Hepatocyte (in vitro differentiated cells): ENCODE data around the gene IL17RC. TPM values are rescaled to one million over a fixed set of nuclear protein-coding genes. Genes with fewer than 3 reads are reported as not detected.
A peak's percentile ranks its signal among the peaks of the same experiment; 100 is the strongest.

Experiments used
- DNase-seq: peaks from one replicate; pipeline ENCODE4 v3.0.0-alpha.2; 2016; ENCODE audit warnings: low spot score
- H2AFZ ChIP-seq: fragments of 200-600 bp; sonication (generic); 2 replicates; pipeline ENCODE4 v1.6.0; 2016; ENCODE audit warnings: antibody characterized with exemption, mild to moderate bottlenecking
- H3K27ac ChIP-seq: fragments of 200-600 bp; sonication (generic); 2 replicates; pipeline ENCODE4 v1.5.1; 2016; ENCODE audit warnings: mild to moderate bottlenecking
- H3K27me3 ChIP-seq: fragments of 200-600 bp; sonication (generic); 2 replicates; pipeline ENCODE4 v1.6.1; 2016
- H3K36me3 ChIP-seq: fragments of 200-600 bp; sonication (generic); replicated peaks from 2 replicates; pipeline ENCODE4 v1.5.1; 2016; ENCODE audit warnings: low read depth; ENCODE audit not compliant: insufficient read depth
- H3K4me1 ChIP-seq: fragments of 200-600 bp; sonication (generic); 2 replicates; pipeline ENCODE4 v1.5.1; 2016; ENCODE audit warnings: mild to moderate bottlenecking, moderate library complexity; ENCODE audit not compliant: insufficient read depth
- H3K4me2 ChIP-seq: fragments of 200-600 bp; sonication (generic); 2 replicates; pipeline ENCODE4 v1.6.0; 2016
- H3K4me3 ChIP-seq: fragments of 200-600 bp; sonication (generic); 2 replicates; pipeline ENCODE4 v1.5.1; 2016; ENCODE audit warnings: mild to moderate bottlenecking
- H3K79me2 ChIP-seq: fragments of 200-600 bp; sonication (generic); 2 replicates; pipeline ENCODE4 v1.6.0; 2017; ENCODE audit warnings: mild to moderate bottlenecking
- H3K9me2 ChIP-seq: fragments of 200-600 bp; sonication (generic); replicated peaks from 2 replicates; pipeline ENCODE4 v1.6.0; 2017; ENCODE audit warnings: mild to moderate bottlenecking; ENCODE audit not compliant: insufficient read depth
- H3K9me3 ChIP-seq: fragments of 200-600 bp; sonication (generic); 2 replicates; pipeline ENCODE4 v1.5.1; 2016; ENCODE audit warnings: low read depth, mild to moderate bottlenecking
- H4K20me1 ChIP-seq: fragments of 200-600 bp; sonication (generic); 2 replicates; pipeline ENCODE4 v1.6.0; 2016; ENCODE audit warnings: mild to moderate bottlenecking; ENCODE audit not compliant: insufficient read depth, poor library complexity, severe bottlenecking
- EZH2 ChIP-seq: fragments of 200-600 bp; sonication (generic); IDR thresholded peaks from 2 replicates; pipeline ENCODE4 v1.6.1; 2016; ENCODE audit warnings: antibody characterized with exemption, mild to moderate bottlenecking, borderline replicate concordance
- EZH2phosphoT487 ChIP-seq: fragments of 200-600 bp; sonication (generic); IDR thresholded peaks from one replicate; pipeline ENCODE4 v1.6.1; 2018; ENCODE audit warnings: antibody characterized with exemption, mild to moderate bottlenecking, low read depth, moderate library complexity; ENCODE audit not compliant: unreplicated experiment, severe bottlenecking
- WGBS: methylation state at CpG from one replicate; pipeline ENCODE4 v1.1.6; 2016; ENCODE audit warnings: low lambda C conversion rate; ENCODE audit errors: missing lambda C conversion rate; 5-methylcytosine and 5-hydroxymethylcytosine counted together
- polyA plus RNA-seq: library from polyadenylated mRNA; unstranded; fragments of >200 nt; fragmentation: Nextera tagmentation; extraction: Ambion mirVana; gene quantifications from 2 replicates; pipeline ENCODE4 v1.2.1, GENCODE V29; 2016
- total RNA-seq: library from RNA; depleted of rRNA; stranded (reverse); fragments of >200 nt; gene quantifications from 2 replicates; pipeline ENCODE4 v1.2.3, GENCODE V29; 2014
- TF ChIP-seq, protein P1 (sequence below): fragments of 200-600 bp; sonication (generic); IDR thresholded peaks from 2 replicates; pipeline ENCODE4 v1.5.1; 2016; ENCODE audit warnings: antibody characterized with exemption, mild to moderate bottlenecking; ENCODE audit not compliant: poor library complexity

IL17RC gene
- total and polyA plus RNA-seq, 2 experiments from 2014 or later = 27.3 to 47.8 TPM

DNA sequence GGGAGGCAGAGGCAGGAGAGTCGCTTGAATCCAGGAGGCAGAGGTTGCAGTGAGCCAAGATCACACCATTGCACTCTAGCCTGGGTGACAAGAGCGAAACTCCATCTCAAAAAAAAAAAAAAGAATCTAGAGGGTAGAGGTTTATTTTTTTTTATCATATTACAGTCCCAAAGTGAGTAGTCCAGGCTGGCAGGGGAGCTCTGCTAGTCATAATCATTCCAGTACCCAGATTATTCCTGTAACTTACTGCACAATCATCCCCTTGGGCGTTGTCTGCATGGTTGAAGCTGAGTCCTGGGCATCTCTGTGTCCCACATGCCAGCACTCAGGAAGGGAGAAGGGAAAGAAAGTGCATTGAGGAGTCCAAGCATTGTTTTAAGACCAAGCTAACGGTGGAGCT, 25.3 kb downstream of the IL17RC start:
- TF ChIP-seq EZH2 = no peak
- H3K9me2 ChIP-seq = no peaks in the 10 kb centered on the region
- no peaks in the 10 kb centered on the region for H3K36me3 ChIP-seq
- DNase-seq = no peak
- no peaks in the 10 kb centered on the region for H3K79me2 ChIP-seq
- H3K9me3 ChIP-seq = no peaks in the 10 kb centered on the region
- no peak overlapping the region for H2AFZ ChIP-seq
- no peak overlapping the region for H3K27ac ChIP-seq
- no peaks in the 10 kb centered on the region for H3K4me1 ChIP-seq
- no peaks in the 10 kb centered on the region for H4K20me1 ChIP-seq
- WGBS = 93% methylated on average over 4 of the region's 4 CpGs
- no peak overlapping the region for H3K4me2 ChIP-seq
- no peak overlapping the region for H3K4me3 ChIP-seq
- no peaks in the 10 kb centered on the region for H3K27me3 ChIP-seq

DNA sequence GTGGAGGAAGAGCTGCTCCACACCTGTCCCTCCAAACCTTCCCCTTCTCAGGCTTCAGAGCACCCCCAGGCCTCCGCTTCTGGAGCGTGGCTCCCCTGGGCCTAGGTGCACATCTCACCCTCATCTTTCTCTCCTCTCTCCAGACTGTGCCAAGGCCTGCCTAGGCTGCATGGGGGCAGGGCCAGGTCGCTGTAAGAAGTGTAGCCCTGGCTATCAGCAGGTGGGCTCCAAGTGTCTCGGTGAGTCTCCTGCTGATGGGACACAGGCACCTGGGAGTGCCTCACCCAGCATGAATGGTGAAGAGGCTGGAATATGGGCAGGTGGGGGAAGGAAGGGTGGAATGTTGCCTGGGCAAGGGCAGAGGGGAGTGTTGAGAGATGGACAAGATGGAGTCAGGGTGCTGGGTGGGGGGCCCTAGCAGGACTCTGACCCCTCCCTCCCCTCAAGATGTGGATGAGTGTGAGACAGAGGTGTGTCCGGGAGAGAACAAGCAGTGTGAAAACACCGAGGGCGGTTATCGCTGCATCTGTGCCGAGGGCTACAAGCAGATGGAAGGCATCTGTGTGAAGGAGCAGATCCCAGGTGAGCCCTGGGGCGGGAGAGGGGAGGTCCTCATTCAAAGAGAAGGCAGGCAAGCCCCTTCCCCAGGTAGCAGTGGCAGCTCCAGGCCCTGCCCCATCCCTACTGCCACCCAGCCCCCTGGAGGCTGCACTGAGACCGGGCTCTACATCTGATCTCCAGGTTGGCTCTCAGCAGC, 26.2 kb downstream of the IL17RC start:
- H2AFZ ChIP-seq = no peak overlapping the region
- WGBS = 89% methylated on average over 8 of the region's 11 CpGs
- no peaks in the 10 kb centered on the region for H3K9me3 ChIP-seq
- no peaks in the 10 kb centered on the region for H3K27me3 ChIP-seq
- TF ChIP-seq EZH2phosphoT487 = no peak
- TF ChIP-seq, protein P1, sequence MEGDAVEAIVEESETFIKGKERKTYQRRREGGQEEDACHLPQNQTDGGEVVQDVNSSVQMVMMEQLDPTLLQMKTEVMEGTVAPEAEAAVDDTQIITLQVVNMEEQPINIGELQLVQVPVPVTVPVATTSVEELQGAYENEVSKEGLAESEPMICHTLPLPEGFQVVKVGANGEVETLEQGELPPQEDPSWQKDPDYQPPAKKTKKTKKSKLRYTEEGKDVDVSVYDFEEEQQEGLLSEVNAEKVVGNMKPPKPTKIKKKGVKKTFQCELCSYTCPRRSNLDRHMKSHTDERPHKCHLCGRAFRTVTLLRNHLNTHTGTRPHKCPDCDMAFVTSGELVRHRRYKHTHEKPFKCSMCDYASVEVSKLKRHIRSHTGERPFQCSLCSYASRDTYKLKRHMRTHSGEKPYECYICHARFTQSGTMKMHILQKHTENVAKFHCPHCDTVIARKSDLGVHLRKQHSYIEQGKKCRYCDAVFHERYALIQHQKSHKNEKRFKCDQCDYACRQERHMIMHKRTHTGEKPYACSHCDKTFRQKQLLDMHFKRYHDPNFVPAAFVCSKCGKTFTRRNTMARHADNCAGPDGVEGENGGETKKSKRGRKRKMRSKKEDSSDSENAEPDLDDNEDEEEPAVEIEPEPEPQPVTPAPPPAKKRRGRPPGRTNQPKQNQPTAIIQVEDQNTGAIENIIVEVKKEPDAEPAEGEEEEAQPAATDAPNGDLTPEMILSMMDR = no peak
- no peaks in the 10 kb centered on the region for H4K20me1 ChIP-seq
- H3K36me3 ChIP-seq = no peaks in the 10 kb centered on the region
- H3K27ac ChIP-seq = no peak overlapping the region
- H3K79me2 ChIP-seq = no peaks in the 10 kb centered on the region
- no peak overlapping the region for H3K4me3 ChIP-seq
- H3K4me1 ChIP-seq = peaks cover 4% of the 10 kb centered on the region
- H3K4me2 ChIP-seq = no peak overlapping the region
- DNase-seq = no peak
- no peaks in the 10 kb centered on the region for H3K9me2 ChIP-seq

DNA sequence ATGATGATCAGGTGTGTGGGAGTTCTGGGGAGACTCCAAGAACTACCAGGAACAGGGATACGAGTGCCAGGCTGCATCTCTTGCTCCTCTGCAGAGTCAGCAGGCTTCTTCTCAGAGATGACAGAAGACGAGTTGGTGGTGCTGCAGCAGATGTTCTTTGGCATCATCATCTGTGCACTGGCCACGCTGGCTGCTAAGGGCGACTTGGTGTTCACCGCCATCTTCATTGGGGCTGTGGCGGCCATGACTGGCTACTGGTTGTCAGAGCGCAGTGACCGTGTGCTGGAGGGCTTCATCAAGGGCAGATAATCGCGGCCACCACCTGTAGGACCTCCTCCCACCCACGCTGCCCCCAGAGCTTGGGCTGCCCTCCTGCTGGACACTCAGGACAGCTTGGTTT, 27.4 kb downstream of the IL17RC start:
- Histone ChIP-seq H3K4me2 (no peak overlapping the region), H3K4me1 (peaks cover 4% of the 10 kb centered on the region), H4K20me1 (no peaks in the 10 kb centered on the region), H3K27ac (no peak overlapping the region), H3K79me2 (no peaks in the 10 kb centered on the region), H2AFZ (no peak overlapping the region), H3K36me3 (no peaks in the 10 kb centered on the region), H3K4me3 (no peak overlapping the region), H3K9me2 (no peaks in the 10 kb centered on the region), H3K9me3 (no peaks in the 10 kb centered on the region), H3K27me3 (no peaks in the 10 kb centered on the region)
- no peak for TF ChIP-seq EZH2
- TF ChIP-seq EZH2phosphoT487 = no peak
- TF ChIP-seq, protein P1 = no peak
- no peak for DNase-seq
- 95% methylated on average over 11 of the region's 11 CpGs for WGBS

DNA sequence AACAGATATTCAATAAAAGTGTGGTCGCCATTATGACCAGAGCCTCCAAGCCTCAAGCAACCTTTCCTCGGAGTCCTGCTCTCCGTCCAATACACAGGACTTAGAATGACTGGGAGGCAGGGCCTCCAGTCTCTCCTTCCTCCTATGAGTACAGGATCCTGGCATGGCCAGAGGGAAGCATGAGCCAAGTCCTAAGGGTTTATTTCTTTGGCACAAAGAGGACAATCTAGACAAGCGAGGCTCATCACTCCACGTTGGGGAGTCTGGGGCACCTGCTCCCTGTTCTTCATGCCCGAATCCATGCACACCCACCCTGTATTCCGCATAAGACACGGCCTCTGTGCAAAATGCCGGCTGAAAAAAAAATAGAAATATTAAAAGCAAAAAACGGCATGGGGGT, 28.5 kb downstream of the IL17RC start:
- Histone ChIP-seq H3K9me2 (no peaks in the 10 kb centered on the region), H4K20me1 (no peaks in the 10 kb centered on the region), H3K36me3 (no peaks in the 10 kb centered on the region), H3K79me2 (no peaks in the 10 kb centered on the region), H3K4me1 (peaks cover 4% of the 10 kb centered on the region), H3K4me2 (peak overlapping the region; percentile 91), H3K4me3 (no peak overlapping the region), H2AFZ (no peak overlapping the region), H3K9me3 (no peaks in the 10 kb centered on the region), H3K27ac (no peak overlapping the region), H3K27me3 (no peaks in the 10 kb centered on the region)
- TF ChIP-seq EZH2phosphoT487 (no peak), EZH2 (no peak)
- TF ChIP-seq, protein P1 = no peak
- 94% methylated on average over 10 of the region's 10 CpGs for WGBS
- no peak for DNase-seq
